H9 (cell line): ENCODE data around the gene PEPD. TPM values are rescaled to one million over a fixed set of nuclear protein-coding genes. Genes with fewer than 3 reads are reported as not detected.

Experiments
- DNase-seq: peaks from one replicate; pipeline ENCODE4 v3.0.0-alpha.2; 2017
- H2AFZ ChIP-seq: one replicate; pipeline ENCODE4 v1.6.1; 2013; ENCODE audit warnings: mild to moderate bottlenecking, low read length, control low read depth, moderate library complexity
- H2AK5ac ChIP-seq: 2 replicates; pipeline ENCODE4 v1.6.1; 2013; ENCODE audit warnings: low read length, control low read depth, mixed read lengths; ENCODE audit not compliant: insufficient read length
- H2BK120ac ChIP-seq: one replicate; pipeline ENCODE4 v1.6.1; 2013; ENCODE audit warnings: low read depth, mild to moderate bottlenecking, low read length, control low read depth, inconsistent platforms; ENCODE audit not compliant: poor library complexity, severe bottlenecking
- H2BK12ac ChIP-seq: 2 replicates; pipeline ENCODE4 v1.6.1; 2013; ENCODE audit warnings: low read length, control low read depth, mixed read lengths, low read depth; ENCODE audit not compliant: insufficient read length
- H2BK15ac ChIP-seq: 2 replicates; pipeline ENCODE4 v1.6.1; 2013; ENCODE audit warnings: low read depth, low read length, control low read depth
- H2BK20ac ChIP-seq: one replicate; pipeline ENCODE4 v1.6.1; 2013; ENCODE audit warnings: low read depth, mild to moderate bottlenecking, low read length, control low read depth, inconsistent platforms; ENCODE audit not compliant: poor library complexity, severe bottlenecking
- H2BK5ac ChIP-seq: 2 replicates; pipeline ENCODE4 v1.6.1; 2013; ENCODE audit warnings: low read length, control low read depth, mixed read lengths; ENCODE audit not compliant: insufficient read length
- H3K14ac ChIP-seq: 2 replicates; pipeline ENCODE4 v1.6.1; 2013; ENCODE audit warnings: low read length, control low read depth; ENCODE audit not compliant: insufficient read depth
- H3K18ac ChIP-seq: 2 replicates; pipeline ENCODE4 v1.6.1; 2013; ENCODE audit warnings: low read depth, mild to moderate bottlenecking, mixed read lengths, low read length, control low read depth; ENCODE audit not compliant: insufficient read length
- H3K23ac ChIP-seq: 2 replicates; pipeline ENCODE4 v1.6.1; 2013; ENCODE audit warnings: low read length, control low read depth, mixed read lengths, low read depth; ENCODE audit not compliant: insufficient read length
- H3K23me2 ChIP-seq: 2 replicates; pipeline ENCODE4 v1.6.1; 2013; ENCODE audit warnings: low read depth, mild to moderate bottlenecking, mixed read lengths, low read length, control low read depth; ENCODE audit not compliant: insufficient read length, poor library complexity, severe bottlenecking
- H3K27ac ChIP-seq: 2 replicates; pipeline ENCODE4 v1.5.1; 2013; ENCODE audit warnings: low read length, control low read depth, mixed read lengths, low read depth; ENCODE audit not compliant: insufficient read length
- H3K27me3 ChIP-seq: 2 replicates; pipeline ENCODE4 v1.6.1; 2013; ENCODE audit warnings: low read length, control low read depth, inconsistent platforms; ENCODE audit not compliant: insufficient read depth
- H3K4ac ChIP-seq: 2 replicates; pipeline ENCODE4 v1.6.1; 2013; ENCODE audit warnings: low read depth, mild to moderate bottlenecking, control low read depth, inconsistent platforms, low read length, moderate library complexity
- H3K4me1 ChIP-seq: 2 replicates; pipeline ENCODE4 v1.6.1; 2013; ENCODE audit warnings: low read length, control low read depth, inconsistent platforms; ENCODE audit not compliant: insufficient read depth
- H3K4me2 ChIP-seq: 2 replicates; pipeline ENCODE4 v1.6.1; 2013; ENCODE audit warnings: low read length, control low read depth, mixed read lengths; ENCODE audit not compliant: insufficient read length, insufficient read depth
- H3K56ac ChIP-seq: 2 replicates; pipeline ENCODE4 v1.6.1; 2013; ENCODE audit warnings: low read depth, mild to moderate bottlenecking, mixed read lengths, low read length, control low read depth; ENCODE audit not compliant: insufficient read length
- H3K79me1 ChIP-seq: 2 replicates; pipeline ENCODE4 v1.6.1; 2013; ENCODE audit warnings: low read depth, mild to moderate bottlenecking, moderate library complexity, low read length, control low read depth, inconsistent platforms; ENCODE audit not compliant: insufficient read depth, poor library complexity, severe bottlenecking
- H3K79me2 ChIP-seq: 2 replicates; pipeline ENCODE4 v1.6.1; 2013; ENCODE audit warnings: low read length, control low read depth, inconsistent platforms; ENCODE audit not compliant: insufficient read depth
- H3K9ac ChIP-seq: 2 replicates; pipeline ENCODE4 v1.6.1; 2013; ENCODE audit warnings: low read length, control low read depth, mixed read lengths; ENCODE audit not compliant: insufficient read length; ENCODE audit errors: extremely low read depth
- H3K9me3 ChIP-seq: one replicate; pipeline ENCODE4 v1.6.1; 2013; ENCODE audit warnings: low read depth, low read length, inconsistent platforms; ENCODE audit not compliant: control insufficient read depth
- H3T11ph ChIP-seq: one replicate; pipeline ENCODE4 v1.6.1; 2013; ENCODE audit warnings: mild to moderate bottlenecking, low read length, control low read depth, inconsistent platforms
- H4K20me1 ChIP-seq: one replicate; pipeline ENCODE4 v1.6.1; 2013; ENCODE audit not compliant: control insufficient read depth, insufficient read length, insufficient read depth
- H4K5ac ChIP-seq: 2 replicates; pipeline ENCODE4 v1.6.1; 2013; ENCODE audit warnings: low read depth, mild to moderate bottlenecking, mixed read lengths, low read length, control low read depth; ENCODE audit not compliant: insufficient read length
- H4K8ac ChIP-seq: replicated peaks from 2 replicates; pipeline ENCODE4 v1.6.1; 2013; ENCODE audit warnings: low read length, control low read depth, mixed read lengths, low read depth; ENCODE audit not compliant: insufficient read length
- H4K91ac ChIP-seq: 2 replicates; pipeline ENCODE4 v1.6.1; 2013; ENCODE audit warnings: low read depth, mild to moderate bottlenecking, moderate library complexity, mixed read lengths, low read length, control low read depth; ENCODE audit not compliant: insufficient read length
- H3K27ac Mint-ChIP-seq, 3 experiments: 2 replicates in 2 of 3; 3 replicates in 1 of 3; pipeline ENCODE4 v1.8.0; 2020 to 2021; ENCODE audit warnings: mixed read lengths in 3 of 3, mild to moderate bottlenecking in 1 of 3, moderate library complexity in 1 of 3
- H3K27me3 Mint-ChIP-seq: 2 replicates; pipeline ENCODE4 v1.8.0; 2021; ENCODE audit warnings: low read depth, mild to moderate bottlenecking, moderate library complexity, mixed read lengths
- H3K36me3 Mint-ChIP-seq, 3 experiments: 2 replicates in 2 of 3; 3 replicates in 1 of 3; pipeline ENCODE4 v1.8.0; 2020 to 2021; ENCODE audit warnings: low read depth in 3 of 3, mixed read lengths in 3 of 3; ENCODE audit not compliant: insufficient read depth in 1 of 3
- H3K4me1 Mint-ChIP-seq, 2 experiments: 2 replicates each; pipeline ENCODE4 v1.8.0; 2020; ENCODE audit warnings: mixed read lengths in 2 of 2
- H3K4me3 Mint-ChIP-seq, 2 experiments: 2 replicates in 1 of 2; 3 replicates in 1 of 2; pipeline ENCODE4 v1.8.0; 2020 to 2021; ENCODE audit warnings: mild to moderate bottlenecking in 2 of 2, mixed read lengths in 2 of 2, moderate library complexity in 1 of 2
- H3K9me3 Mint-ChIP-seq, 2 experiments: 2 replicates in 1 of 2; 3 replicates in 1 of 2; pipeline ENCODE4 v1.8.0; 2020; ENCODE audit warnings: mild to moderate bottlenecking in 2 of 2, mixed read lengths in 2 of 2, moderate library complexity in 1 of 2
- CTCF ChIP-seq: fragments of 200-600 bp; sonication (generic); conservative IDR thresholded peaks from 3 replicates; pipeline ENCODE4 v1.8.0; 2021; ENCODE audit warnings: antibody characterized with exemption, mild to moderate bottlenecking
- WGBS: extraction: QIAGEN DNeasy Blood & Tissue Kit; methylation state at CpG from one replicate; pipeline ENCODE4 v1.1.7; 2013; ENCODE audit warnings: missing lambda C conversion rate, low lambda C conversion rate, mixed read lengths; ENCODE audit not compliant: insufficient read length; ENCODE audit errors: extremely low coverage; 5-methylcytosine and 5-hydroxymethylcytosine counted together
- total RNA-seq: library from RNA; stranded (reverse); gene quantifications from 2 replicates; pipeline ENCODE4 v1.2.1, GENCODE V29; 2021

PEPD gene
- total RNA-seq, 1 experiment from 2014 or later, result 52.8 TPM

- Histone ChIP-seq H3K23ac (no peak overlapping the region), H4K5ac (no peak overlapping the region), H3K4me1 (no peaks in the 10 kb centered on the region), H2BK12ac (no peak overlapping the region), H3K4me2 (no peak overlapping the region), H3K4ac (no peak overlapping the region), H3K79me1 (no peaks in the 10 kb centered on the region), H2BK20ac (no peak overlapping the region), H3K9ac (no peak overlapping the region), H3K27ac (no peak overlapping the region), H4K91ac (no peak overlapping the region), H3T11ph (no peak overlapping the region), H4K20me1 (no peaks in the 10 kb centered on the region), H2AK5ac (no peak overlapping the region), H3K14ac (no peak overlapping the region), H3K56ac (no peak overlapping the region), H3K9me3 (no peaks in the 10 kb centered on the region), H4K8ac (no peak overlapping the region), H3K18ac (no peak overlapping the region), H2AFZ (no peak overlapping the region), H2BK120ac (no peak overlapping the region), H2BK15ac (no peak overlapping the region), H2BK5ac (no peak overlapping the region), H3K23me2 (no peaks in the 10 kb centered on the region), H3K27me3 (no peaks in the 10 kb centered on the region), H3K79me2 (no peaks in the 10 kb centered on the region)
- Mint-ChIP-seq H3K27me3 (no peaks in the 10 kb centered on the region), H3K36me3 (peaks cover 0 to 9% (median 6%) of the 10 kb centered on the region in 3 experiments; a peak in 4 of 7 replicates), H3K4me3 (no peak overlapping the region), H3K27ac (no peak overlapping the region), H3K9me3 (no peaks in the 10 kb centered on the region), H3K4me1 (no peaks in the 10 kb centered on the region)
- TF ChIP-seq CTCF, result no peak
- no CpG with 5 or more reads among the region's 12 CpGs for WGBS
- DNase-seq, result no peak
These were observed 23.8 kb downstream of the PEPD start for GRCh38 chr19:33497778-33498175.
